B cell (primary cell): ENCODE data around the gene ACTRT3. TPM values are rescaled to one million over a fixed set of nuclear protein-coding genes. Genes with fewer than 3 reads are reported as not detected.
"Not testable (repeated sequence)": the region's sequence is repeated elsewhere in the genome, so short reads cannot be mapped to it uniquely, and the experiment has no call there.

ENCODE experiments used
- ATAC-seq: fragments of 200-7000 bp; cut with Tn5 transposase; one replicate; pipeline ENCODE4 v1.10.0; 2021; ENCODE audit warnings: low read depth, mild to moderate bottlenecking, moderate number of reproducible peaks, moderate library complexity
- CTCF ChIA-PET: fragments of 350-600 bp; sonication (Branson Sonifier 250); formaldehyde crosslinking; loops from one replicate; lab custom pipeline; 2021; ENCODE audit warnings: antibody characterized with exemption, inconsistent platforms; lab: Charles Lee
- POLR2A ChIA-PET: fragments of 350-600 bp; sonication (Branson Sonifier 250); formaldehyde crosslinking; loops from one replicate; lab custom pipeline; 2021; ENCODE audit warnings: antibody characterized with exemption; lab: Charles Lee
- DNase-seq: peaks from one replicate; pipeline ENCODE4 v3.0.0; 2013
- H2AFZ ChIP-seq: 2 replicates; pipeline ENCODE4 v1.6.1; 2012; ENCODE audit warnings: mild to moderate bottlenecking, low read depth, low read length; ENCODE audit not compliant: insufficient read depth, poor library complexity, severe bottlenecking
- H3K27ac ChIP-seq, 2 donors: 1 replicate in 1 of 2; 2 replicates in 1 of 2; pipeline ENCODE4 v1.5.1; 2012 to 2013; ENCODE audit warnings: low read length in 2 of 2, mild to moderate bottlenecking in 2 of 2, moderate library complexity in 1 of 2
- H3K27me3 ChIP-seq, 4 experiments: fragments of 200-600 bp in 1 of 4; sonication (generic) in 1 of 4; replicated peaks in 1 of 4; 1 replicate in 2 of 4; 2 replicates in 2 of 4; pipeline versions ENCODE4 v1.6.1 to v1.7.0; 2013 to 2016; ENCODE audit warnings: low read length in 3 of 4, mild to moderate bottlenecking in 2 of 4, mixed read lengths in 1 of 4, moderate library complexity in 1 of 4; ENCODE audit not compliant: insufficient read depth in 4 of 4, control insufficient read depth in 3 of 4; ENCODE audit errors: control extremely low read depth in 1 of 4
- H3K36me3 ChIP-seq, 2 experiments: replicated peaks in 1 of 2; 1 replicate in 1 of 2; 2 replicates in 1 of 2; pipeline versions ENCODE4 v1.6.1 to v1.7.1; 2013; ENCODE audit warnings: low read length in 1 of 2; ENCODE audit not compliant: insufficient read depth in 2 of 2, control insufficient read depth in 1 of 2; ENCODE audit errors: control extremely low read depth in 1 of 2, extremely low read depth in 1 of 2
- H3K4me1 ChIP-seq, 2 donors: fragments of 200-600 bp in 1 of 2; sonication (generic) in 1 of 2; 1 replicate in 1 of 2; 2 replicates in 1 of 2; pipeline versions ENCODE4 v1.5.1 to v1.6.1; 2013 to 2017; ENCODE audit warnings: low read length in 2 of 2; ENCODE audit not compliant: control insufficient read depth in 2 of 2, insufficient read depth in 2 of 2
- H3K4me2 ChIP-seq: replicated peaks from 2 replicates; pipeline ENCODE3; 2012; ENCODE audit warnings: mild to moderate bottlenecking, low read depth, low read length; ENCODE audit not compliant: poor library complexity, severe bottlenecking
- H3K4me3 ChIP-seq, 5 experiments: fragments of 200-600 bp in 1 of 5; sonication (generic) in 1 of 5; 1 replicate in 3 of 5; 2 replicates in 2 of 5; pipeline versions ENCODE4 v1.5.1 to v1.7.0; 2011 to 2016; ENCODE audit warnings: low read length in 4 of 5, mild to moderate bottlenecking in 4 of 5, low read depth in 2 of 5, control low read depth in 1 of 5, moderate library complexity in 1 of 5; ENCODE audit not compliant: insufficient read depth in 1 of 5; ENCODE audit errors: control extremely low read depth in 1 of 5, extremely low read depth in 1 of 5
- H3K79me2 ChIP-seq: fragments of 200-600 bp; sonication (generic); one replicate; pipeline ENCODE4 v1.6.0; 2016; ENCODE audit warnings: low read length; ENCODE audit not compliant: control insufficient read depth, insufficient read depth
- H3K9ac ChIP-seq: fragments of 200-600 bp; sonication (generic); 2 replicates; pipeline ENCODE4 v1.6.1; 2017; ENCODE audit warnings: mild to moderate bottlenecking, low read length, moderate library complexity
- H3K9me3 ChIP-seq, 3 donors: one replicate each; pipeline versions ENCODE4 v1.6.1 to v1.7.1; 2013; ENCODE audit warnings: low read length in 2 of 3; ENCODE audit not compliant: control insufficient read depth in 2 of 3, insufficient read depth in 1 of 3; ENCODE audit errors: control extremely low read depth in 1 of 3
- H4K20me1 ChIP-seq: 2 replicates; pipeline ENCODE4 v1.6.0; 2012; ENCODE audit warnings: mild to moderate bottlenecking, low read length; ENCODE audit not compliant: insufficient read depth, control insufficient read depth, poor library complexity, severe bottlenecking
- H3K27ac Mint-ChIP-seq: one replicate; pipeline ENCODE4 v1.8.0; 2021; ENCODE audit warnings: mixed read lengths
- H3K27me3 Mint-ChIP-seq: one replicate; pipeline ENCODE4 v1.8.0; 2021; ENCODE audit warnings: mixed read lengths
- H3K4me1 Mint-ChIP-seq: one replicate; pipeline ENCODE4 v1.8.0; 2021; ENCODE audit warnings: mixed read lengths
- H3K4me3 Mint-ChIP-seq: one replicate; pipeline ENCODE4 v1.8.0; 2021; ENCODE audit warnings: mixed read lengths
- H3K9me3 Mint-ChIP-seq: one replicate; pipeline ENCODE4 v1.8.0; 2022; ENCODE audit warnings: mixed read lengths; ENCODE audit not compliant: insufficient read depth
- EZH2 ChIP-seq: IDR thresholded peaks from 2 replicates; pipeline ENCODE4 v1.6.1; 2012; ENCODE audit warnings: borderline replicate concordance, low read depth, mild to moderate bottlenecking, moderate library complexity, low read length; ENCODE audit not compliant: insufficient read depth, poor library complexity, severe bottlenecking
- WGBS: methylation state at CpG from one replicate; pipeline ENCODE4 v1.1.5; 2013; ENCODE audit warnings: missing lambda C conversion rate; ENCODE audit not compliant: insufficient coverage; 5-methylcytosine and 5-hydroxymethylcytosine counted together
- intact Hi-C: fragments of 100-400 bp; cut with micrococcal nuclease; formaldehyde crosslinking; loops from one replicate; pipeline ENCODE4 v1.10.0; 2022
- polyA plus RNA-seq: library from polyadenylated mRNA; depleted of rRNA; stranded (reverse); fragments of >200 nt; gene quantifications from 2 replicates; pipeline ENCODE4 v1.2.3, GENCODE V29; 2012
- small RNA-seq: library from RNA; depleted of rRNA; stranded (forward); fragments of <200 nt; gene quantifications from one replicate; pipeline ENCODE3, GENCODE V24; 2012; ENCODE audit warnings: low replicate concordance, low read depth; ENCODE audit not compliant: insufficient read length
- total RNA-seq, 2 donors: library from RNA; stranded (reverse); fragments of 120-200 nt in 1 of 2; gene quantifications; 1 replicate in 1 of 2; 2 replicates in 1 of 2; pipeline versions ENCODE4 v1.2.3 to v1.2.4, GENCODE V29; 2013 to 2022
- TF ChIP-seq, protein P1 (sequence below): fragments of 200-600 bp; IDR thresholded peaks from one replicate; pipeline ENCODE4 v1.8.0; 2022; ENCODE audit warnings: antibody characterized with exemption, mild to moderate bottlenecking

The ACTRT3 gene
- total and polyA plus RNA-seq, 2 donors (not counting 1 experiment from before 2014, with no cell fraction given), result 0.18 to 0.37 TPM

DNA sequence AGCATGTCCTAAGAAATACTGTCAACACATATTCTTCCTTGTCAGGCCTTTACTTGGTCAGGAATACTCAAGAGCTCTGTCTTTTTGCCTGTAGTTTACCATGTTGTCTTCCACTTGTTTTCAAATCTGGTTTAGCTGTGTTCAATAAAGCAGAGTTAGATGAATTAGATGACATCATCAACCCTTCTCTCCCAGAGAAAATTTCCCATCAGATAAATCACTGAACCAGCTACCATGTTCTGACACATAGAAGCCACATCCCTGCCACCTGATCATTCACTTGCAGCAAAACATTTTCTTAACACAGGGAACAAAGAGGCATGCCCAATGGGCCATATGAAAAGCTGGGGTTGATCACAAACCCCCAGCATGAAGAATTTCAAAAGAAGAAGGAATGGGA lies 46.6 kb downstream of the ACTRT3 start:
- Histone ChIP-seq H3K27ac (no peak overlapping the region), H3K79me2 (no peaks in the 10 kb centered on the region), H3K9me3 (peaks cover 0 to 2% (median 0%) of the 10 kb centered on the region in 3 donors), H2AFZ (no peak overlapping the region), H3K4me1 (no peaks in the 10 kb centered on the region), H3K27me3 (peaks cover 0 to 2% (median 0%) of the 10 kb centered on the region in 4 experiments), H4K20me1 (no peaks in the 10 kb centered on the region), H3K4me2 (no peak overlapping the region), H3K36me3 (no peaks in the 10 kb centered on the region), H3K4me3 (no peak overlapping the region), H3K9ac (no peak overlapping the region)
- Mint-ChIP-seq H3K27me3 (peaks cover 46% of the 10 kb centered on the region), H3K4me1 (no peaks in the 10 kb centered on the region), H3K4me3 (no peak overlapping the region), H3K9me3 (peaks cover 3% of the 10 kb centered on the region), H3K27ac (no peak overlapping the region)
- TF ChIP-seq EZH2, result no peak
- TF ChIP-seq, protein P1, sequence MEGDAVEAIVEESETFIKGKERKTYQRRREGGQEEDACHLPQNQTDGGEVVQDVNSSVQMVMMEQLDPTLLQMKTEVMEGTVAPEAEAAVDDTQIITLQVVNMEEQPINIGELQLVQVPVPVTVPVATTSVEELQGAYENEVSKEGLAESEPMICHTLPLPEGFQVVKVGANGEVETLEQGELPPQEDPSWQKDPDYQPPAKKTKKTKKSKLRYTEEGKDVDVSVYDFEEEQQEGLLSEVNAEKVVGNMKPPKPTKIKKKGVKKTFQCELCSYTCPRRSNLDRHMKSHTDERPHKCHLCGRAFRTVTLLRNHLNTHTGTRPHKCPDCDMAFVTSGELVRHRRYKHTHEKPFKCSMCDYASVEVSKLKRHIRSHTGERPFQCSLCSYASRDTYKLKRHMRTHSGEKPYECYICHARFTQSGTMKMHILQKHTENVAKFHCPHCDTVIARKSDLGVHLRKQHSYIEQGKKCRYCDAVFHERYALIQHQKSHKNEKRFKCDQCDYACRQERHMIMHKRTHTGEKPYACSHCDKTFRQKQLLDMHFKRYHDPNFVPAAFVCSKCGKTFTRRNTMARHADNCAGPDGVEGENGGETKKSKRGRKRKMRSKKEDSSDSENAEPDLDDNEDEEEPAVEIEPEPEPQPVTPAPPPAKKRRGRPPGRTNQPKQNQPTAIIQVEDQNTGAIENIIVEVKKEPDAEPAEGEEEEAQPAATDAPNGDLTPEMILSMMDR, result no peak
- ChIA-PET CTCF (no interaction called here), POLR2A (no interaction called here)
- DNase-seq (no peak), ATAC-seq (no peak)
- intact Hi-C loops, result no loop called here

- H4K20me1 ChIP-seq, CTCF ChIA-PET, H3K4me3 Mint-ChIP-seq, H3K4me3 ChIP-seq, H3K4me2 ChIP-seq, H2AFZ ChIP-seq, H3K9ac ChIP-seq, DNase-seq, H3K27ac Mint-ChIP-seq, ATAC-seq, intact Hi-C loops, H3K27ac ChIP-seq, H3K79me2 ChIP-seq, POLR2A ChIA-PET, H3K36me3 ChIP-seq, H3K4me1 Mint-ChIP-seq, H3K27me3 ChIP-seq, H3K9me3 Mint-ChIP-seq, H3K4me1 ChIP-seq, H3K9me3 ChIP-seq: not testable (repeated sequence)
- WGBS, result no CpG with 5 or more reads among the region's 4 CpGs
- H3K27me3 Mint-ChIP-seq, result peaks cover 47% of the 10 kb centered on the region
Observed at GRCh38 chr3:169718415-169718814, 50.9 kb downstream of the ACTRT3 start.

Small RNA genes lying within 50 kb of the gene (small RNA-seq; reads per million reads assigned to genes)
- gene RNU6-637P, result not detected

Other genes starting within 250 kb of the ACTRT3 start
- gene MECOM, start 105.8 kb downstream of the ACTRT3 start, total RNA-seq, result 0.42 and 1.1 TPM in 2 replicates
- gene MECOM, start 105.8 kb downstream of the ACTRT3 start, polyA plus RNA-seq, result 0.03 TPM in 1 of 2 replicates, not detected in the other
- gene TERC, start 4.5 kb downstream of the ACTRT3 start, total RNA-seq, result 10.6 and 12.5 TPM in 2 replicates
- gene TERC, start 4.5 kb downstream of the ACTRT3 start, polyA plus RNA-seq, result 1.3 and 1.5 TPM in 2 replicates
- 24.0 and 25.5 TPM in 2 replicates for gene MYNN, start 3.8 kb upstream of the ACTRT3 start, total RNA-seq
- 14.7 and 18.2 TPM in 2 replicates for gene MYNN, start 3.8 kb upstream of the ACTRT3 start, polyA plus RNA-seq
- gene LRRIQ4, start 43.3 kb upstream of the ACTRT3 start, total RNA-seq, result 0.53 and 0.71 TPM in 2 replicates
- 0.04 TPM in 1 of 2 replicates, not detected in the other for gene LRRIQ4, start 43.3 kb upstream of the ACTRT3 start, polyA plus RNA-seq
- 7.1 and 11.8 TPM in 2 replicates for gene LRRC34, start 43.3 kb upstream of the ACTRT3 start, total RNA-seq
- 2.5 and 3.5 TPM in 2 replicates for gene LRRC34, start 43.3 kb upstream of the ACTRT3 start, polyA plus RNA-seq
- not detected in 2 replicates for gene LRRC31, start 100.4 kb upstream of the ACTRT3 start, total RNA-seq
- not detected in 2 replicates for gene LRRC31, start 100.4 kb upstream of the ACTRT3 start, polyA plus RNA-seq
- gene SAMD7, start 142.0 kb upstream of the ACTRT3 start, total RNA-seq, result 0.12 TPM in 1 of 2 replicates, not detected in the other
- not detected in 2 replicates for gene SAMD7, start 142.0 kb upstream of the ACTRT3 start, polyA plus RNA-seq
- 166 and 176 TPM in 2 replicates for gene SEC62, start 197.2 kb upstream of the ACTRT3 start, total RNA-seq
- 40.3 and 45.8 TPM in 2 replicates for gene SEC62, start 197.2 kb upstream of the ACTRT3 start, polyA plus RNA-seq